ENCODE measurements around the gene PGAP3. TPM values are rescaled to one million over a fixed set of nuclear protein-coding genes. Genes with fewer than 3 reads are reported as not detected.
A peak's percentile ranks its signal among the peaks of the same experiment; 100 is the strongest.

The PGAP3 gene
- total and polyA plus RNA-seq, 3 donors from 2014 or later: 21.1 to 37.4 (median 28.6) TPM

DNA sequence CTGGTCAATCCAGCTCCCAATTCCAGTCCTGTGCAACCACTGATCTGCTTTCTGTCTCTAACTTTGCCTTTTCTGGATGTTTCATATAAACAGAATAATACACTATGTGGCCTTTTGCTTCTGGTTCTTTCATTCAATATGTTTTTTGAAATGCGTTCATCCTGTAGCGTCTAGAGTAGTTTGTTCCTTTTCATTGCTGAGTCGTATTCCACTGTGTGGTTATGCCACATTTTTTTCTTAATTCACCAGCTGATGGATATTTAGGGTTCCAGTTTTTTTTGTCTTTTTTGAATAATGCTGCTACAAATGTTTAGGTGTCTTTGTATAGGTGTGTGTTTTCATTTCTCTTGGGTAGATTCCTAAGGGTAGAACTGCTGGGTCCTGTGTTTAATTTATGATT lies 44.7 kb upstream of the PGAP3 start:
- no peaks in the 10 kb centered on the region for H3K27me3 ChIP-seq
- intact Hi-C loops (cut with DNase I; ENCODE audit: low total_unique reads): no loop called here

GRCh38 chr17:39730095-39730921 lies 42.5 kb upstream of the PGAP3 start, which contains the start of gene MIEN1:
Gene MIEN1, minus strand, starts transcription at chr17:39730532. Its CDS starts 37 bp downstream, at chr17:39730495.
- 0 to 2% methylated on average over 17 to 35 of the region's 65 CpGs for WGBS, 2 donors
- intact Hi-C loops (cut with DNase I; ENCODE audit: low total_unique reads): no loop called here
- peak within 1 kb of the TSS; percentile 74 to 78 for H3K4me3 ChIP-seq

More for the DNA sequence above, 44.7 kb upstream of the PGAP3 start:
- Histone ChIP-seq H3K4me1 (peaks cover 6% of the 10 kb centered on the region), H3K4me3 (no peak overlapping the region), H3K9me3 (no peaks in the 10 kb centered on the region), H3K36me3 (ENCODE audit: low read depth, missing control alignments) (no peaks in the 10 kb centered on the region), H3K27ac (no peak overlapping the region)
- DNase-seq: no peak
- 93 to 95% methylated on average over 3 of the region's 3 CpGs for WGBS, 2 donors
- TF ChIP-seq POLR2A (IDR thresholded peaks at IDR 0.05): no peak
- TF ChIP-seq, protein P1, sequence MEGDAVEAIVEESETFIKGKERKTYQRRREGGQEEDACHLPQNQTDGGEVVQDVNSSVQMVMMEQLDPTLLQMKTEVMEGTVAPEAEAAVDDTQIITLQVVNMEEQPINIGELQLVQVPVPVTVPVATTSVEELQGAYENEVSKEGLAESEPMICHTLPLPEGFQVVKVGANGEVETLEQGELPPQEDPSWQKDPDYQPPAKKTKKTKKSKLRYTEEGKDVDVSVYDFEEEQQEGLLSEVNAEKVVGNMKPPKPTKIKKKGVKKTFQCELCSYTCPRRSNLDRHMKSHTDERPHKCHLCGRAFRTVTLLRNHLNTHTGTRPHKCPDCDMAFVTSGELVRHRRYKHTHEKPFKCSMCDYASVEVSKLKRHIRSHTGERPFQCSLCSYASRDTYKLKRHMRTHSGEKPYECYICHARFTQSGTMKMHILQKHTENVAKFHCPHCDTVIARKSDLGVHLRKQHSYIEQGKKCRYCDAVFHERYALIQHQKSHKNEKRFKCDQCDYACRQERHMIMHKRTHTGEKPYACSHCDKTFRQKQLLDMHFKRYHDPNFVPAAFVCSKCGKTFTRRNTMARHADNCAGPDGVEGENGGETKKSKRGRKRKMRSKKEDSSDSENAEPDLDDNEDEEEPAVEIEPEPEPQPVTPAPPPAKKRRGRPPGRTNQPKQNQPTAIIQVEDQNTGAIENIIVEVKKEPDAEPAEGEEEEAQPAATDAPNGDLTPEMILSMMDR (IDR thresholded peaks at IDR 0.05): no peak

GRCh38 chr17:39729280-39729851 lies 41.5 kb upstream of the PGAP3 start:
- TF ChIP-seq POLR2A (IDR thresholded peaks at IDR 0.05): no peak
- TF ChIP-seq, protein P1 (IDR thresholded peaks at IDR 0.05): no peak
- intact Hi-C loops (cut with DNase I; ENCODE audit: low total_unique reads): no loop called here
- peak overlapping the region in 1 of 2 donors; percentile 74 for H3K4me3 ChIP-seq
- peaks cover 6% of the 10 kb centered on the region for H3K4me1 ChIP-seq
- no peaks in the 10 kb centered on the region for H3K9me3 ChIP-seq
- H3K27ac ChIP-seq: peak overlapping the region in 1 of 2 donors; percentile 81
- no peak for DNase-seq
- 64 to 70% methylated on average over 6 of the region's 6 CpGs for WGBS, 2 donors
- no peaks in the 10 kb centered on the region for H3K36me3 ChIP-seq (ENCODE audit: low read depth, missing control alignments)
- H3K27me3 ChIP-seq: no peaks in the 10 kb centered on the region

More at GRCh38 chr17:39730095-39730921, 42.5 kb upstream of the PGAP3 start, which contains the start of gene MIEN1:
- Histone ChIP-seq H3K27me3 (no peaks in the 10 kb centered on the region), H3K4me1 (peaks cover 6% of the 10 kb centered on the region), H3K36me3 (ENCODE audit: low read depth, missing control alignments) (no peaks in the 10 kb centered on the region), H3K27ac (peak within 1 kb of the TSS; percentile 81 to 83), H3K9me3 (no peaks in the 10 kb centered on the region)
- no peak for TF ChIP-seq POLR2A (IDR thresholded peaks at IDR 0.05)
- TF ChIP-seq, protein P1 (IDR thresholded peaks at IDR 0.05): peak; percentile 76 to 91 (median 79)
- DNase-seq: peak; percentile 94

DNA sequence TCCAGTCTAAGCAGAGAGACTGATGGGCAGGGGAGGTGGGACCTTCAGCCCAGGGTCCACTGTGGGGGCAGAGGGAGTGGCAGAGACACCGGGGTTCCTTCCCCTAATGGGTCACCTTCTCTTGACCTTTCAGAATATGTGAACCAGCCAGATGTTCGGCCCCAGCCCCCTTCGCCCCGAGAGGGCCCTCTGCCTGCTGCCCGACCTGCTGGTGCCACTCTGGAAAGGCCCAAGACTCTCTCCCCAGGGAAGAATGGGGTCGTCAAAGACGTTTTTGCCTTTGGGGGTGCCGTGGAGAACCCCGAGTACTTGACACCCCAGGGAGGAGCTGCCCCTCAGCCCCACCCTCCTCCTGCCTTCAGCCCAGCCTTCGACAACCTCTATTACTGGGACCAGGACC lies 39.7 kb upstream of the PGAP3 start:
- intact Hi-C loops (cut with DNase I; ENCODE audit: low total_unique reads): no loop called here
- WGBS, 2 donors: 77 to 82% methylated on average over 9 to 10 of the region's 10 CpGs
- no peak for DNase-seq
- Histone ChIP-seq H3K27ac (no peak overlapping the region), H3K36me3 (ENCODE audit: low read depth, missing control alignments) (no peaks in the 10 kb centered on the region), H3K27me3 (no peaks in the 10 kb centered on the region), H3K9me3 (no peaks in the 10 kb centered on the region), H3K4me3 (no peak overlapping the region), H3K4me1 (peaks cover 6% of the 10 kb centered on the region)
- TF ChIP-seq POLR2A (IDR thresholded peaks at IDR 0.05): no peak
- TF ChIP-seq, protein P1 (IDR thresholded peaks at IDR 0.05): no peak
